Mesodermal cell (in vitro differentiated cells): Measurements from ENCODE around the gene PACS2.

ENCODE experiments used
- H3K27ac ChIP-seq: 2 replicates; pipeline ENCODE4 v1.7.0; 2013; ENCODE audit warnings: mild to moderate bottlenecking, low read depth, low read length, moderate library complexity; ENCODE audit not compliant: severe bottlenecking
- H3K36me3 ChIP-seq: 2 replicates; pipeline ENCODE4 v1.7.1; 2013; ENCODE audit warnings: mild to moderate bottlenecking, low read length, moderate library complexity; ENCODE audit not compliant: control insufficient read depth, insufficient read depth
- H3K4me1 ChIP-seq: one replicate; pipeline ENCODE4 v1.7.1; 2013; ENCODE audit warnings: mild to moderate bottlenecking, low read length; ENCODE audit not compliant: insufficient read depth, control insufficient read depth, poor library complexity, severe bottlenecking
- H3K4me3 ChIP-seq: 2 replicates; pipeline ENCODE4 v1.7.0; 2013; ENCODE audit warnings: low read length, control low read depth, mild to moderate bottlenecking; ENCODE audit not compliant: insufficient read depth, poor library complexity, severe bottlenecking; ENCODE audit errors: extremely low read depth
- H3K9me3 ChIP-seq: 2 replicates; pipeline ENCODE4 v1.7.1; 2013; ENCODE audit warnings: mild to moderate bottlenecking, low read length, moderate library complexity; ENCODE audit not compliant: control insufficient read depth
- WGBS, 2 experiments: methylation state at CpG; one replicate each; pipeline ENCODE4 v1.1.5; 2013; ENCODE audit warnings: missing lambda C conversion rate in 2 of 2; ENCODE audit not compliant: insufficient coverage in 2 of 2; 5-methylcytosine and 5-hydroxymethylcytosine counted together

Gene PACS2

GRCh38 chr14:105413544-105413886, 99.0 kb downstream of the PACS2 start:
- no peak overlapping the region for H3K27ac ChIP-seq
- H3K9me3 ChIP-seq = no peaks in the 10 kb centered on the region
- no peak overlapping the region for H3K4me3 ChIP-seq
- H3K4me1 ChIP-seq = peaks cover 4% of the 10 kb centered on the region
- no peaks in the 10 kb centered on the region for H3K36me3 ChIP-seq
- 88 to 94% methylated on average over 1 to 2 of the region's 2 CpGs for WGBS, 2 experiments

- Histone ChIP-seq H3K27ac (no peak overlapping the region), H3K36me3 (no peaks in the 10 kb centered on the region), H3K4me3 (peak overlapping the region; percentile 51), H3K4me1 (peaks cover 6% of the 10 kb centered on the region), H3K9me3 (no peaks in the 10 kb centered on the region)
- 8 to 10% methylated on average over 52 to 58 of the region's 79 CpGs for WGBS, 2 experiments
These were observed 100.2 kb downstream of the PACS2 start for GRCh38 chr14:105414456-105415371.

GRCh38 chr14:105415481-105416428, 101.2 kb downstream of the PACS2 start:
- peaks cover 6% of the 10 kb centered on the region for H3K4me1 ChIP-seq
- no peaks in the 10 kb centered on the region for H3K9me3 ChIP-seq
- no peaks in the 10 kb centered on the region for H3K36me3 ChIP-seq
- no peak overlapping the region for H3K4me3 ChIP-seq
- 92 to 96% methylated on average over 19 to 20 of the region's 25 CpGs for WGBS, 2 experiments
- H3K27ac ChIP-seq = no peak overlapping the region

- H3K4me3 ChIP-seq = no peak overlapping the region
- peaks cover 12% of the 10 kb centered on the region for H3K4me1 ChIP-seq
- H3K27ac ChIP-seq = no peak overlapping the region
- 87 to 95% methylated on average over 4 to 9 of the region's 11 CpGs for WGBS, 2 experiments
- peaks cover 3% of the 10 kb centered on the region for H3K36me3 ChIP-seq
- H3K9me3 ChIP-seq = no peaks in the 10 kb centered on the region
These were observed 102.1 kb downstream of the PACS2 start for GRCh38 chr14:105416671-105417070.

GRCh38 chr14:105417690-105418121, 103.2 kb downstream of the PACS2 start:
- WGBS, 2 experiments = 83 to 95% methylated on average over 2 to 3 of the region's 3 CpGs
- no peak overlapping the region for H3K27ac ChIP-seq

GRCh38 chr14:105418269-105419194, 104.0 kb downstream of the PACS2 start:
- Histone ChIP-seq H3K9me3 (no peaks in the 10 kb centered on the region), H3K27ac (no peak overlapping the region), H3K36me3 (peaks cover 9% of the 10 kb centered on the region), H3K4me3 (peak overlapping the region; percentile 55), H3K4me1 (peaks cover 13% of the 10 kb centered on the region)
- WGBS, 2 experiments = 88 to 92% methylated on average over 17 to 18 of the region's 19 CpGs

More at GRCh38 chr14:105417690-105418121, 103.2 kb downstream of the PACS2 start:
- no peaks in the 10 kb centered on the region for H3K9me3 ChIP-seq
- H3K4me1 ChIP-seq = peaks cover 13% of the 10 kb centered on the region
- peaks cover 3% of the 10 kb centered on the region for H3K36me3 ChIP-seq
- no peak overlapping the region for H3K4me3 ChIP-seq

GRCh38 chr14:105419195-105420091, 104.9 kb downstream of the PACS2 start, which contains the start of gene MTA1:
TSS of gene MTA1 (plus strand) at chr14:105419827. CDS start at chr14:105420036, 209 bp downstream.
- WGBS, 2 experiments = 15 to 42% methylated on average over 20 to 59 of the region's 96 CpGs
- no peaks in the 10 kb centered on the region for H3K9me3 ChIP-seq
- H3K4me3 ChIP-seq = peak within 1 kb of the TSS; percentile 66
- H3K4me1 ChIP-seq = peaks cover 12% of the 10 kb centered on the region
- H3K36me3 ChIP-seq = peaks cover 17% of the 10 kb centered on the region
- H3K27ac ChIP-seq = peak within 1 kb of the TSS; percentile 45

GRCh38 chr14:105420101-105420973, 105.8 kb downstream of the PACS2 start:
- 6% methylated on average over 23 to 25 of the region's 67 CpGs for WGBS, 2 experiments
- peaks cover 10% of the 10 kb centered on the region for H3K4me1 ChIP-seq
- H3K36me3 ChIP-seq = peaks cover 26% of the 10 kb centered on the region
- no peak overlapping the region for H3K27ac ChIP-seq
- H3K9me3 ChIP-seq = no peaks in the 10 kb centered on the region
- peak overlapping the region; percentile 66 for H3K4me3 ChIP-seq
